ENCODE results near the gene DPH1. TPM values are rescaled to one million over a fixed set of nuclear protein-coding genes. Genes with fewer than 3 reads are reported as not detected.

Gene DPH1
- total and polyA plus RNA-seq, 4 donors, result 6.3 to 62.9 (median 32.5) TPM

- Histone ChIP-seq H3K4me3 (ENCODE audit: low read length in 2 of 2) (no peak overlapping the region), H3K4me1 (ENCODE audit: control insufficient read depth in 1 of 2, insufficient read depth in 2 of 2, low read length in 2 of 2) (no peaks in the 10 kb centered on the region), H3K27ac (ENCODE audit: low read depth in 1 of 2, low read length in 2 of 2) (no peak overlapping the region), H3K27me3 (ENCODE audit: control insufficient read depth in 1 of 2, insufficient read depth in 2 of 2, low read length in 1 of 2) (no peaks in the 10 kb centered on the region), H3K36me3 (ENCODE audit: control insufficient read depth in 1 of 2, insufficient read depth in 2 of 2, low read length in 1 of 2) (peaks cover 0 to 3% of the 10 kb centered on the region in 2 donors), H3K9me3 (ENCODE audit: control insufficient read depth, low read length) (no peaks in the 10 kb centered on the region)
- peak in 1 of 2 donors; percentile 39 for DNase-seq
- ATAC-seq (ENCODE audit: low FRiP score), result no peak
- WGBS, 2 donors, result 74 to 76% methylated on average over 10 of the region's 10 CpGs
- intact Hi-C loops (cut with DNase I), result no loop called here
Observed at GRCh38 chr17:2065949-2066400, 36.0 kb downstream of the DPH1 start.

GRCh38 chr17:2067048-2067561, 37.2 kb downstream of the DPH1 start:
- Histone ChIP-seq H3K27ac (ENCODE audit: low read depth in 1 of 2, low read length in 2 of 2) (no peak overlapping the region), H3K27me3 (ENCODE audit: control insufficient read depth in 1 of 2, insufficient read depth in 2 of 2, low read length in 1 of 2) (no peaks in the 10 kb centered on the region), H3K4me1 (ENCODE audit: control insufficient read depth in 1 of 2, insufficient read depth in 2 of 2, low read length in 2 of 2) (no peaks in the 10 kb centered on the region), H3K9me3 (ENCODE audit: control insufficient read depth, low read length) (no peaks in the 10 kb centered on the region), H3K4me3 (ENCODE audit: low read length in 2 of 2) (no peak overlapping the region), H3K36me3 (ENCODE audit: control insufficient read depth in 1 of 2, insufficient read depth in 2 of 2, low read length in 1 of 2) (peaks cover 0 to 3% of the 10 kb centered on the region in 2 donors)
- intact Hi-C loops (cut with DNase I), result no loop called here
- no peak for ATAC-seq (ENCODE audit: low FRiP score)
- DNase-seq, result peak in 1 of 2 donors; percentile 28
- 75 to 79% methylated on average over 14 of the region's 14 CpGs for WGBS, 2 donors

- Histone ChIP-seq H3K9me3 (ENCODE audit: control insufficient read depth, low read length) (no peaks in the 10 kb centered on the region), H3K27ac (ENCODE audit: low read depth in 1 of 2, low read length in 2 of 2) (no peak overlapping the region), H3K4me1 (ENCODE audit: control insufficient read depth in 1 of 2, insufficient read depth in 2 of 2, low read length in 2 of 2) (no peaks in the 10 kb centered on the region), H3K36me3 (ENCODE audit: control insufficient read depth in 1 of 2, insufficient read depth in 2 of 2, low read length in 1 of 2) (peaks cover 0 to 3% of the 10 kb centered on the region in 2 donors), H3K4me3 (ENCODE audit: low read length in 2 of 2) (no peak overlapping the region), H3K27me3 (ENCODE audit: control insufficient read depth in 1 of 2, insufficient read depth in 2 of 2, low read length in 1 of 2) (no peaks in the 10 kb centered on the region)
- no peak for ATAC-seq (ENCODE audit: low FRiP score)
- intact Hi-C loops (cut with DNase I), result no loop called here
- DNase-seq, result peak in 1 of 2 donors; percentile 45
- WGBS, 2 donors, result 53 to 55% methylated on average over 5 of the region's 5 CpGs
Observed at GRCh38 chr17:2067608-2068024, 37.7 kb downstream of the DPH1 start.

- no peak overlapping the region for H3K4me3 ChIP-seq (ENCODE audit: low read length in 2 of 2)
- no peaks in the 10 kb centered on the region for H3K4me1 ChIP-seq (ENCODE audit: control insufficient read depth in 1 of 2, insufficient read depth in 2 of 2, low read length in 2 of 2)
- peak in 1 of 2 donors; percentile 53 for DNase-seq
- WGBS, 2 donors, result 71% methylated on average over 6 of the region's 6 CpGs
- H3K36me3 ChIP-seq (ENCODE audit: control insufficient read depth in 1 of 2, insufficient read depth in 2 of 2, low read length in 1 of 2), result peaks cover 0 to 3% of the 10 kb centered on the region in 2 donors
- no peak for ATAC-seq (ENCODE audit: low FRiP score)
- H3K27ac ChIP-seq (ENCODE audit: low read depth in 1 of 2, low read length in 2 of 2), result no peak overlapping the region
- H3K9me3 ChIP-seq (ENCODE audit: control insufficient read depth, low read length), result no peaks in the 10 kb centered on the region
- intact Hi-C loops (cut with DNase I), result no loop called here
- H3K27me3 ChIP-seq (ENCODE audit: control insufficient read depth in 1 of 2, insufficient read depth in 2 of 2, low read length in 1 of 2), result no peaks in the 10 kb centered on the region
Observed at GRCh38 chr17:2068031-2068518, 38.1 kb downstream of the DPH1 start.

- Histone ChIP-seq H3K36me3 (ENCODE audit: control insufficient read depth in 1 of 2, insufficient read depth in 2 of 2, low read length in 1 of 2) (peaks cover 0 to 3% of the 10 kb centered on the region in 2 donors), H3K4me1 (ENCODE audit: control insufficient read depth in 1 of 2, insufficient read depth in 2 of 2, low read length in 2 of 2) (no peaks in the 10 kb centered on the region)
Observed at GRCh38 chr17:2068519-2069051, 38.6 kb downstream of the DPH1 start.

GRCh38 chr17:2070241-2071023, 40.5 kb downstream of the DPH1 start:
- no peaks in the 10 kb centered on the region for H3K4me1 ChIP-seq (ENCODE audit: control insufficient read depth in 1 of 2, insufficient read depth in 2 of 2, low read length in 2 of 2)
- H3K27me3 ChIP-seq (ENCODE audit: control insufficient read depth in 1 of 2, insufficient read depth in 2 of 2, low read length in 1 of 2), result no peaks in the 10 kb centered on the region
- H3K27ac ChIP-seq (ENCODE audit: low read depth in 1 of 2, low read length in 2 of 2), result no peak overlapping the region
- no peaks in the 10 kb centered on the region for H3K9me3 ChIP-seq (ENCODE audit: control insufficient read depth, low read length)
- 81 to 83% methylated on average over 13 of the region's 13 CpGs for WGBS, 2 donors
- no peak overlapping the region for H3K4me3 ChIP-seq (ENCODE audit: low read length in 2 of 2)
- DNase-seq (peak in 1 of 2 donors; percentile 42), ATAC-seq (ENCODE audit: low FRiP score) (no peak)
- no peaks in the 10 kb centered on the region for H3K36me3 ChIP-seq (ENCODE audit: control insufficient read depth in 1 of 2, insufficient read depth in 2 of 2, low read length in 1 of 2)
- intact Hi-C loops (cut with DNase I), result no loop called here

More at GRCh38 chr17:2068519-2069051, 38.6 kb downstream of the DPH1 start:
- ATAC-seq (ENCODE audit: low FRiP score), result no peak
- peak in 1 of 2 donors; percentile 44 for DNase-seq
- WGBS, 2 donors, result 82 to 85% methylated on average over 15 of the region's 15 CpGs
- no peak overlapping the region for H3K4me3 ChIP-seq (ENCODE audit: low read length in 2 of 2)
- no peaks in the 10 kb centered on the region for H3K27me3 ChIP-seq (ENCODE audit: control insufficient read depth in 1 of 2, insufficient read depth in 2 of 2, low read length in 1 of 2)
- no peak overlapping the region for H3K27ac ChIP-seq (ENCODE audit: low read depth in 1 of 2, low read length in 2 of 2)
- H3K9me3 ChIP-seq (ENCODE audit: control insufficient read depth, low read length), result no peaks in the 10 kb centered on the region
- intact Hi-C loops (cut with DNase I), result no loop called here

GRCh38 chr17:2071024-2071385, 41.1 kb downstream of the DPH1 start:
- no peaks in the 10 kb centered on the region for H3K27me3 ChIP-seq (ENCODE audit: control insufficient read depth in 1 of 2, insufficient read depth in 2 of 2, low read length in 1 of 2)
- 86 to 88% methylated on average over 6 of the region's 6 CpGs for WGBS, 2 donors
- H3K36me3 ChIP-seq (ENCODE audit: control insufficient read depth in 1 of 2, insufficient read depth in 2 of 2, low read length in 1 of 2), result no peaks in the 10 kb centered on the region
- H3K27ac ChIP-seq (ENCODE audit: low read depth in 1 of 2, low read length in 2 of 2), result no peak overlapping the region
- intact Hi-C loops (cut with DNase I), result no loop called here
- no peaks in the 10 kb centered on the region for H3K4me1 ChIP-seq (ENCODE audit: control insufficient read depth in 1 of 2, insufficient read depth in 2 of 2, low read length in 2 of 2)
- no peaks in the 10 kb centered on the region for H3K9me3 ChIP-seq (ENCODE audit: control insufficient read depth, low read length)
- H3K4me3 ChIP-seq (ENCODE audit: low read length in 2 of 2), result no peak overlapping the region
- DNase-seq (peak in 1 of 2 donors; percentile 36), ATAC-seq (ENCODE audit: low FRiP score) (no peak)

GRCh38 chr17:2071455-2072281, 41.7 kb downstream of the DPH1 start:
- peak in 1 of 2 donors; percentile 47 for DNase-seq
- Histone ChIP-seq H3K36me3 (ENCODE audit: control insufficient read depth in 1 of 2, insufficient read depth in 2 of 2, low read length in 1 of 2) (no peaks in the 10 kb centered on the region), H3K9me3 (ENCODE audit: control insufficient read depth, low read length) (no peaks in the 10 kb centered on the region), H3K27ac (ENCODE audit: low read depth in 1 of 2, low read length in 2 of 2) (no peak overlapping the region), H3K4me3 (ENCODE audit: low read length in 2 of 2) (no peak overlapping the region), H3K4me1 (ENCODE audit: control insufficient read depth in 1 of 2, insufficient read depth in 2 of 2, low read length in 2 of 2) (no peaks in the 10 kb centered on the region), H3K27me3 (ENCODE audit: control insufficient read depth in 1 of 2, insufficient read depth in 2 of 2, low read length in 1 of 2) (no peaks in the 10 kb centered on the region)
- ATAC-seq (ENCODE audit: low FRiP score), result no peak
- WGBS, 2 donors, result 78 to 80% methylated on average over 31 of the region's 31 CpGs
- intact Hi-C loops (cut with DNase I), result no loop called here

All from aorta (tissue), 5 donors.